ENCODE measurements around the gene DBR1.

DNA sequence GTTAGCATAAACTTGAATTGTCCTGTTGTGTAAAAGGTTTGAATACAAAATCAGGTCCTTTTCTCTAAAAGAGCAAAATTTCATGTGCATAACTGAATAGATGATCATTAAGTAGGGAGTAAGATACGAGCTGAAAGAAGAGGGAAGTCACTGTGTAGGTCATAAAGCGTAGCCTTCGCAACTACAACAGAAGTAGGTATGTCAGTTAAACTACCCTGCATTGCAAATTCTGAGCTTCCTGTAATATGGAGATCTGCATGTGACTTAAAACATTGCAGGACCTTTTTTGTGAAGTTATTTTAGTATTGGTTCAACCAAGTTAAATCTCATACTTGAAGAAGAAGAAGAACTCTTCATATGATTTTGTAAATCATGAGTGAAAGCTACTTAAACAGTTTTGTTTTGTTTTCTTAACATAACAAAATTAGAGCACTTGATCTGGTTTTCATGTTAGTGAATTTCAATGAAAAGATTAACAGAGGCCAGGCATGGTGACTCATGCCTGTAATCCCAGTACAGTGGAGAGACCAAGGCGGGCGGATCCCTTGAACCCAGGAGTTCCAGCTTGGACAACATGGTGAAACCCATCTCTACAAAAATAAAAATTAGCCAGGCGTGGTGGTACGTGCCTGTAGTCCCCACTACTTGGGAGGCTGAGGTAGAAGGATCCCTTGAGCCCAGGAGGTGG lies 38.8 kb upstream of the DBR1 start:
- TF ChIP-seq ZFP82 (CRISPR knock-in tag; IDR thresholded peaks at IDR 0.05; ENCODE audit: borderline replicate concordance) = no peak
- TF ChIP-seq, protein P1, sequence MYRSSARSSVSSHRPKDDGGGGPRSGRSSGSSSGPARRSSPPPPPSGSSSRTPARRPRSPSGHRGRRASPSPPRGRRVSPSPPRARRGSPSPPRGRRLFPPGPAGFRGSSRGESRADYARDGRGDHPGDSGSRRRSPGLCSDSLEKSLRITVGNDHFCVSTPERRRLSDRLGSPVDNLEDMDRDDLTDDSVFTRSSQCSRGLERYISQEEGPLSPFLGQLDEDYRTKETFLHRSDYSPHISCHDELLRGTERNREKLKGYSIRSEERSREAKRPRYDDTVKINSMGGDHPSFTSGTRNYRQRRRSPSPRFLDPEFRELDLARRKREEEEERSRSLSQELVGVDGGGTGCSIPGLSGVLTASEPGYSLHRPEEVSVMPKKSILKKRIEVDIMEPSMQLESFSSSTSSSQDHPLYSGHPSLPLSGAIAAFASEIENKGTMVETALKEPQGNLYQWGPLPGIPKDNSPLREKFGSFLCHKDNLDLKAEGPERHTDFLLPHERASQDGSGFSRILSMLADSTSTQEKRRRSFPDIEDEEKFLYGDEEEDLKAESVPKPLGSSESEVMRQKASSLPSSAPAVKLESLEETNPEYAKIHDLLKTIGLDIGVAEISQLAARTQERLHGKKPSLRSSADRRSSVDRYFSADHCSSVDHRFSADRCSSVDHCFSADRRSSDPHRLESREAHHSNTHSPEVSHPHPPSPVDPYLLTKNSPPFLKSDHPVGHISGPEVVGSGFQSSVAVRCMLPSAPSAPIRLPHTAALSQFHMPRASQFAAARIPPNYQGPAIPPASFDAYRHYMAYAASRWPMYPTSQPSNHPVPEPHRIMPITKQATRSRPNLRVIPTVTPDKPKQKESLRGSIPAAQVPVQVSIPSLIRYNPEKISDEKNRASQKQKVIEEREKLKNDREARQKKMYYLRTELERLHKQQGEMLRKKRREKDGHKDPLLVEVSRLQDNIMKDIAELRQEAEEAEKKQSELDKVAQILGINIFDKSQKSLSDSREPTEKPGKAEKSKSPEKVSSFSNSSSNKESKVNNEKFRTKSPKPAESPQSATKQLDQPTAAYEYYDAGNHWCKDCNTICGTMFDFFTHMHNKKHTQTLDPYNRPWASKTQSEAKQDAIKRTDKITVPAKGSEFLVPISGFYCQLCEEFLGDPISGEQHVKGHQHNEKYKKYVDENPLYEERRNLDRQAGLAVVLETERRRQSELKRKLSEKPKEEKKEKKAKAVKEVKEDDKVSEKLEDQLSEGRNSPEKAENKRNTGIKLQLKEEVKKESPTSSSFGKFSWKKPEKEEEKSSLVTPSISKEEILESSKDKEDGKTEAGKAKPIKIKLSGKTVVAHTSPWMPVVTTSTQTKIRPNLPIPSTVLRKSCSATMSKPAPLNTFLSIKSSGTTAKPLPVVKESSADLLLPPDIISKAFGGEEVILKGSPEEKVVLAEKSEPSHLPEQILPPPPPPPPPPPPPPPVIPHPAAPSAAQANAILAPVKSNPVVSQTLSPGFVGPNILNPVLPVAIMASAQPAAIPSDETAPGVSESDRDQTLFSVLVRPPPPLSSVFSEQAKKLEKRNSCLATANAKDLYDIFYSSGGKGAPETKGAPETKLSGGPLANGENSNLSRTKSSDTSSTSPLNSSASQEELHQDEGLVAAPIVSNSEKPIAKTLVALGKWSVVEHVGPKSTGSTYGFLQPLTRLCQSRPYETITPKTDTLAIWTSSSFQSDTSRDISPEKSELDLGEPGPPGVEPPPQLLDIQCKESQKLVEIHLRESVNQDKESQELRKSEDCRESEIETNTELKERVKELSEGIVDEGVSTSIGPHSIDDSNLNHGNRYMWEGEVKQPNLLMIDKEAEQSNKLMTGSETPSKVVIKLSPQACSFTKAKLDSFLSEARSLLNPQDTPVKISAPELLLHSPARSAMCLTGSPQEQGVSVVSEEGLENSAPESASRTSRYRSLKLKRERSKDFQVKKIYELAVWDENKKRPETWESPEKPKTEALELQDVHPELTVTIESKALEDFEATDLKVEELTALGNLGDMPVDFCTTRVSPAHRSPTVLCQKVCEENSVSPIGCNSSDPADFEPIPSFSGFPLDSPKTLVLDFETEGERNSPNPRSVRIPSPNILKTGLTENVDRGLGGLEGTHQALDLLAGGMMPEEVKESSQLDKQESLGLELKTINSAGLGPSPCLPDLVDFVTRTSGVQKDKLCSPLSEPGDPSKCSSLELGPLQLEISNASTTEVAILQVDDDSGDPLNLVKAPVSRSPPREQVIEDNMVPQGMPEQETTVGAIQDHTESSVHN (CRISPR knock-in tag; IDR thresholded peaks at IDR 0.05) = no peak
- TF ChIP-seq PRDM10 (CRISPR knock-in tag; IDR thresholded peaks at IDR 0.05; ENCODE audit: low read depth) = no peak
- TF ChIP-seq CTCF (CRISPR knock-in tag; IDR thresholded peaks at IDR 0.05) = no peak
- TF ChIP-seq ARID3A (IDR thresholded peaks at IDR 0.05; ENCODE audit: low read depth, low read length) = no peak
- TF ChIP-seq ZNF83 (CRISPR knock-in tag; IDR thresholded peaks at IDR 0.05; ENCODE audit: borderline replicate concordance) = no peak
- no peak for TF ChIP-seq FOSL1 (CRISPR knock-in tag; IDR thresholded peaks at IDR 0.05; ENCODE audit: borderline replicate concordance)
- no peak for TF ChIP-seq HMG20B (CRISPR knock-in tag; conservative IDR thresholded peaks at IDR 0.05)
- TF ChIP-seq ZNF557 (CRISPR knock-in tag; IDR thresholded peaks at IDR 0.05) = no peak
- TF ChIP-seq ZNF12 (CRISPR knock-in tag; IDR thresholded peaks at IDR 0.05) = no peak
- no peak for TF ChIP-seq ZFP36 (IDR thresholded peaks at IDR 0.05; ENCODE audit: borderline replicate concordance, low read depth, low read length, partially characterized antibody)
- TF ChIP-seq, protein P2, sequence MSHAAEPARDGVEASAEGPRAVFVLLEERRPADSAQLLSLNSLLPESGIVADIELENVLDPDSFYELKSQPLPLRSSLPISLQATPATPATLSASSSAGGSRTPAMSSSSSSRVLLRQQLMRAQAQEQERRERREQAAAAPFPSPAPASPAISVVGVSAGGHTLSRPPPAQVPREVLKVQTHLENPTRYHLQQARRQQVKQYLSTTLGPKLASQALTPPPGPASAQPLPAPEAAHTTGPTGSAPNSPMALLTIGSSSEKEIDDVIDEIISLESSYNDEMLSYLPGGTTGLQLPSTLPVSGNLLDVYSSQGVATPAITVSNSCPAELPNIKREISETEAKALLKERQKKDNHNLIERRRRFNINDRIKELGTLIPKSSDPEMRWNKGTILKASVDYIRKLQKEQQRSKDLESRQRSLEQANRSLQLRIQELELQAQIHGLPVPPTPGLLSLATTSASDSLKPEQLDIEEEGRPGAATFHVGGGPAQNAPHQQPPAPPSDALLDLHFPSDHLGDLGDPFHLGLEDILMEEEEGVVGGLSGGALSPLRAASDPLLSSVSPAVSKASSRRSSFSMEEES (CRISPR knock-in tag; IDR thresholded peaks at IDR 0.05) = no peak
- TF ChIP-seq PCBP2 (optimal IDR thresholded peaks at IDR 0.05; ENCODE audit: low read depth, low read length, poor library complexity, severe bottlenecking) = no peak
